Endothelial cell of umbilical vein (primary cell): ENCODE measurements around the gene KRTAP10-2. TPM values are rescaled to one million over a fixed set of nuclear protein-coding genes. Genes with fewer than 3 reads are reported as not detected.

ENCODE experiments used
- BruUV-seq: library from RNA; stranded (reverse); fragments of 400-500 nt; replicated peaks from 2 replicates; lab custom pipeline; 2021; lab: Mats Ljungman, UMichigan
- CTCF ChIA-PET: fragments of 300-600, 350-600 bp; sonication (Branson Sonifier 250); formaldehyde crosslinking; loops from one replicate; lab custom pipeline; 2021; ENCODE audit warnings: antibody characterized with exemption, inconsistent platforms; lab: Charles Lee
- POLR2A ChIA-PET: fragments of 300-600, 350-600 bp; sonication (Branson Sonifier 250); formaldehyde crosslinking; loops from one replicate; lab custom pipeline; 2021; ENCODE audit warnings: antibody characterized with exemption, inconsistent platforms; lab: Charles Lee
- DNase-seq: peaks from one replicate; pipeline ENCODE4 v3.0.0-alpha.2; 2011; ENCODE audit warnings: low read depth, low spot score
- FAIRE-seq: peaks from 2 replicates; lab custom pipeline; 2011; peaks lifted over from hg19 to GRCh38; lab: Jason Lieb, UNC
- H2AFZ ChIP-seq: 2 replicates; pipeline ENCODE4 v1.6.0; 2012; ENCODE audit warnings: low read depth, low read length, control low read depth, inconsistent platforms
- H3K27ac ChIP-seq: 2 replicates; pipeline ENCODE4 v1.5.1; 2011; ENCODE audit warnings: low read depth, mild to moderate bottlenecking, control low read depth, low read length, moderate library complexity; ENCODE audit not compliant: insufficient read depth
- H3K27me3 ChIP-seq, 2 experiments: 2 replicates each; pipeline versions ENCODE4 v1.6.0 to v1.6.1; 2011; ENCODE audit warnings: low read length in 2 of 2, mixed read lengths in 1 of 2; ENCODE audit not compliant: control insufficient read depth in 2 of 2, insufficient read depth in 2 of 2
- H3K36me3 ChIP-seq, 2 experiments: 2 replicates in 1 of 2; 3 replicates in 1 of 2; pipeline ENCODE4 v1.5.1; 2011; ENCODE audit warnings: low read length in 2 of 2, mild to moderate bottlenecking in 1 of 2, moderate library complexity in 1 of 2; ENCODE audit not compliant: control insufficient read depth in 2 of 2, insufficient read depth in 2 of 2; ENCODE audit errors: extremely low read depth in 1 of 2
- H3K4me1 ChIP-seq: 3 replicates; pipeline ENCODE4 v1.5.1; 2011; ENCODE audit warnings: mild to moderate bottlenecking, low read length; ENCODE audit not compliant: control insufficient read depth, insufficient read depth; ENCODE audit errors: extremely low read depth
- H3K4me2 ChIP-seq: 2 replicates; pipeline ENCODE4 v1.6.1; 2011; ENCODE audit warnings: low read length, control low read depth, mixed read lengths; ENCODE audit not compliant: insufficient read depth
- H3K4me3 ChIP-seq, 3 experiments: fragments of 200-600 bp in 1 of 3; sonication (generic), shearing (Covaris generic) in 1 of 3; replicated peaks in 1 of 3; 2 replicates each; pipeline ENCODE4 v1.5.1; 2011 to 2016; ENCODE audit warnings: control low read depth in 3 of 3, low read length in 3 of 3, mild to moderate bottlenecking in 2 of 3, inconsistent platforms in 1 of 3, low read depth in 1 of 3, moderate library complexity in 1 of 3; ENCODE audit not compliant: insufficient read depth in 1 of 3
- H3K79me2 ChIP-seq: 2 replicates; pipeline ENCODE4 v1.6.0; 2012; ENCODE audit warnings: low read length, inconsistent platforms; ENCODE audit not compliant: control insufficient read depth, insufficient read depth
- H3K9ac ChIP-seq: replicated peaks from 2 replicates; pipeline ENCODE3; 2011; ENCODE audit warnings: low read length, control low read depth; ENCODE audit not compliant: insufficient read depth; ENCODE audit errors: extremely low read depth
- H3K9me1 ChIP-seq: replicated peaks from 3 replicates; pipeline ENCODE4 v1.6.0; 2011; ENCODE audit warnings: mild to moderate bottlenecking, low read length; ENCODE audit not compliant: control insufficient read depth, insufficient read depth; ENCODE audit errors: extremely low read depth
- H3K9me3 ChIP-seq: replicated peaks from 2 replicates; pipeline ENCODE4 v1.5.1; 2012; ENCODE audit warnings: low read length, inconsistent platforms; ENCODE audit not compliant: control insufficient read depth, insufficient read depth
- H4K20me1 ChIP-seq: replicated peaks from 2 replicates; pipeline ENCODE3; 2011; ENCODE audit warnings: mild to moderate bottlenecking, low read length; ENCODE audit not compliant: control insufficient read depth, insufficient read depth; ENCODE audit errors: extremely low read depth
- CTCF ChIP-seq, 2 donors: IDR thresholded peaks; 1 replicate in 1 of 2; 2 replicates in 1 of 2; pipeline ENCODE4 v1.5.1; 2011; ENCODE audit warnings: low read length in 2 of 2, mild to moderate bottlenecking in 2 of 2, moderate library complexity in 2 of 2, control low read depth in 1 of 2, inconsistent platforms in 1 of 2, low read depth in 1 of 2; ENCODE audit not compliant: insufficient read depth in 1 of 2; ENCODE audit errors: extremely low read depth in 1 of 2
- EZH2 ChIP-seq: IDR thresholded peaks from 2 replicates; pipeline ENCODE4 v1.6.1; 2012; ENCODE audit warnings: borderline replicate concordance, low read depth, mild to moderate bottlenecking, moderate library complexity, low read length, inconsistent platforms; ENCODE audit not compliant: severe bottlenecking
- FOS ChIP-seq: IDR thresholded peaks from 2 replicates; pipeline ENCODE4 v1.6.1; 2011; ENCODE audit warnings: mild to moderate bottlenecking, low read length, moderate library complexity, borderline replicate concordance; ENCODE audit not compliant: insufficient read depth
- GATA2 ChIP-seq: IDR thresholded peaks from 2 replicates; pipeline ENCODE4 v1.7.0; 2011; ENCODE audit warnings: low read depth, mild to moderate bottlenecking, moderate library complexity, mixed read lengths, low read length; ENCODE audit not compliant: insufficient read length, insufficient read depth
- JUN ChIP-seq: IDR thresholded peaks from 2 replicates; pipeline ENCODE4 v1.6.1; 2011; ENCODE audit warnings: borderline replicate concordance, low read depth; ENCODE audit not compliant: insufficient read length, insufficient read depth
- MAX ChIP-seq: IDR thresholded peaks from 2 replicates; pipeline ENCODE4 v1.6.1; 2011; ENCODE audit not compliant: insufficient read depth, insufficient read length
- MYC ChIP-seq: IDR thresholded peaks from one replicate; pipeline ENCODE4 v1.6.1; 2011; ENCODE audit warnings: mild to moderate bottlenecking, low read depth, low read length
- POLR2A ChIP-seq: IDR thresholded peaks from 2 replicates; pipeline ENCODE4 v1.6.1; 2012; ENCODE audit warnings: low read depth, mild to moderate bottlenecking, control low read depth, low read length
- POLR2AphosphoS5 ChIP-seq: IDR thresholded peaks from 2 replicates; pipeline ENCODE4 v1.6.1; 2012; ENCODE audit warnings: low read depth, mild to moderate bottlenecking, control low read depth, low read length, moderate library complexity; ENCODE audit not compliant: insufficient read depth
- dilution Hi-C: fragments of 300-500 bp; cut with MboI; formaldehyde crosslinking; loops from one replicate; pipeline ENCODE4 v1.15.0; 2019; ENCODE audit warnings: low sequenced_read_pairs; ENCODE audit not compliant: extremely low pct_ligation_motif_present
- intact Hi-C: fragments of 100-400 bp; cut with micrococcal nuclease; formaldehyde crosslinking; loops from one replicate; pipeline ENCODE4 v1.10.0; 2022
- polyA plus RNA-seq, 4 experiments: library from polyadenylated mRNA; depleted of rRNA in 3 of 4; stranded (reverse) in 3 of 4; unstranded in 1 of 4; fragments of >200 nt; gene quantifications; 2 replicates each; pipeline versions ENCODE4 v1.2.1 to v1.2.3, GENCODE V29; 2011 to 2012; ENCODE audit warnings: missing spikeins in 1 of 4
- total RNA-seq: library from RNA; stranded (reverse); gene quantifications from 2 replicates; pipeline ENCODE4 v1.2.3, GENCODE V29; 2021

Gene KRTAP10-2
- total and polyA plus RNA-seq, 2 donors (not counting 3 experiments of a cell fraction or from before 2014, with no cell fraction given): not detected

GRCh38 chr21:44548381-44548780, 2.9 kb downstream of the KRTAP10-2 start:
- Histone ChIP-seq H3K4me3 (no peak overlapping the region), H3K9me3 (no peaks in the 10 kb centered on the region), H3K4me1 (no peaks in the 10 kb centered on the region), H3K27ac (no peak overlapping the region), H3K9me1 (no peaks in the 10 kb centered on the region), H3K9ac (no peak overlapping the region), H3K79me2 (no peaks in the 10 kb centered on the region), H3K4me2 (no peak overlapping the region), H2AFZ (no peak overlapping the region), H3K27me3 (peaks cover 3 to 17% of the 10 kb centered on the region in 2 experiments), H3K36me3 (no peaks in the 10 kb centered on the region), H4K20me1 (no peaks in the 10 kb centered on the region)
- ChIA-PET POLR2A (no interaction called here), CTCF (no interaction called here)
- TF ChIP-seq EZH2 (no peak), MAX (no peak), FOS (no peak), MYC (no peak), POLR2A (no peak), GATA2 (no peak), JUN (no peak)
- dilution Hi-C loops (no loop called here), intact Hi-C loops (no loop called here)
- FAIRE-seq: no peak
- BruUV-seq: no TSS peak
- no peak for DNase-seq

GRCh38 chr21:44547656-44548331, 3.5 kb downstream of the KRTAP10-2 start:
- no TSS peak for BruUV-seq
- no peak overlapping the region for H3K27ac ChIP-seq
- dilution Hi-C loops: no loop called here
- H3K4me3 ChIP-seq: no peak overlapping the region
- TF ChIP-seq CTCF (IDR thresholded peaks at IDR 0.05; ENCODE audit: extremely low read depth in 1 of 2, insufficient read depth in 1 of 2, low read depth in 1 of 2, low read length in 2 of 2) (no peak), MYC (no peak), EZH2 (no peak), POLR2A (no peak), MAX (no peak), GATA2 (no peak), POLR2AphosphoS5 (no peak)
- no peaks in the 10 kb centered on the region for H3K36me3 ChIP-seq
- POLR2A ChIA-PET: no interaction called here
- no peak overlapping the region for H3K9ac ChIP-seq
- FAIRE-seq (no peak), DNase-seq (no peak)
- peaks cover 3 to 17% of the 10 kb centered on the region in 2 experiments for H3K27me3 ChIP-seq
- H3K4me1 ChIP-seq: no peaks in the 10 kb centered on the region
- H2AFZ ChIP-seq: no peak overlapping the region
- intact Hi-C loops: no loop called here
- no peaks in the 10 kb centered on the region for H4K20me1 ChIP-seq
- H3K79me2 ChIP-seq: no peaks in the 10 kb centered on the region
- no peak overlapping the region for H3K4me2 ChIP-seq
- H3K9me3 ChIP-seq: no peaks in the 10 kb centered on the region
- CTCF ChIA-PET: no interaction called here
- no peaks in the 10 kb centered on the region for H3K9me1 ChIP-seq
